OCI-LY7 (cell line): ENCODE measurements around the gene HSD11B1.

Experiments used
- CTCF ChIP-seq: fragments of 200-600 bp; sonication (generic); conservative IDR thresholded peaks from 2 replicates; pipeline ENCODE4 v1.5.1; 2014; ENCODE audit warnings: mild to moderate bottlenecking, antibody characterized with exemption, low read length, moderate library complexity, mixed read lengths
- EZH2phosphoT487 ChIP-seq: fragments of 200-600 bp; sonication (generic); IDR thresholded peaks from 2 replicates; pipeline ENCODE4 v1.6.1; 2018; ENCODE audit warnings: low read depth, borderline replicate concordance, mild to moderate bottlenecking, mixed run types, antibody characterized with exemption, low read length, moderate library complexity, mixed read lengths

- no peak for TF ChIP-seq CTCF
- no peak for TF ChIP-seq EZH2phosphoT487
These were observed 63.7 kb downstream of the HSD11B1 start for GRCh38 chr1:209768354-209768774.
